GM21529 (cell line): ENCODE results near the gene PHLDB1.
A peak's percentile ranks its signal among the peaks of the same experiment; 100 is the strongest.
"Not testable (repeated sequence)": the region's sequence is repeated elsewhere in the genome, so short reads cannot be mapped to it uniquely, and the experiment has no call there.

Source experiments
- ATAC-seq: cut with Tn5 transposase; IDR thresholded peaks from one replicate; pipeline ENCODE4 v1.9.1; 2021; ENCODE audit not compliant: unreplicated experiment

Gene PHLDB1

GRCh38 chr11:118657709-118658428 lies 50.5 kb downstream of the PHLDB1 start:
- no peak for ATAC-seq

- no peak for ATAC-seq
Measured at GRCh38 chr11:118658429-118659313, 51.3 kb downstream of the PHLDB1 start.

DNA sequence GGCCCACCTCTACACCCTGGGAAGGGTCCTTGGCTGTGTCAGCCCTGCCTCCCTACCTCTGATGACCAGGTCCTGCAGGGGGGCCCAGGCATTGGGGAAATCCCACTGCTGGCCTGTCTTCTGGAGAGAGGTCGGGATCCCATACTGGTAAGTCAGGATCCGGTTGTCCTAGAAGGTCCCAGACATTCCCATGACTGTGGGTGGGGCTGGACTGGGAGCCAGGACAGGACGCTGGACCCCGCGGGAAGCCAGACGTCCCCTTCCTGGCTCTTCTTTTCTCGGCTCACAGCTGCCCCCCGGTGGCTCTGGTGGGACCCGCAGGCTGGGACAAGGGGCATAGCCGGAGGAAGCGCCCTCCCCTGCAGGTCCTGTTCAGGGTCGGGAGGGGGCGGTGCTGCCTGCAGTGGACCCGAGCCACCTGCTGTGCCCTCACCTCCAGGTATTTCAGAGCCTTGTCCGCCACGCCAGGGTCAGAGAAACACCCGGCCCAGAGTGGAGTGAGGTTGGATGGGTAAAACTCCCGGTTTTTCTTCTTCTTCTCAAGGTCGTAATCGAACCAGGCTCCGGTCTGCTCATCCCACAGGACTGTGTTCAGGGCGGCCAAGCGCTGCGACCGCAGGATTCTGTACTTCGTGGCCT lies 52.0 kb downstream of the PHLDB1 start:
- peak; percentile 87 for ATAC-seq

DNA sequence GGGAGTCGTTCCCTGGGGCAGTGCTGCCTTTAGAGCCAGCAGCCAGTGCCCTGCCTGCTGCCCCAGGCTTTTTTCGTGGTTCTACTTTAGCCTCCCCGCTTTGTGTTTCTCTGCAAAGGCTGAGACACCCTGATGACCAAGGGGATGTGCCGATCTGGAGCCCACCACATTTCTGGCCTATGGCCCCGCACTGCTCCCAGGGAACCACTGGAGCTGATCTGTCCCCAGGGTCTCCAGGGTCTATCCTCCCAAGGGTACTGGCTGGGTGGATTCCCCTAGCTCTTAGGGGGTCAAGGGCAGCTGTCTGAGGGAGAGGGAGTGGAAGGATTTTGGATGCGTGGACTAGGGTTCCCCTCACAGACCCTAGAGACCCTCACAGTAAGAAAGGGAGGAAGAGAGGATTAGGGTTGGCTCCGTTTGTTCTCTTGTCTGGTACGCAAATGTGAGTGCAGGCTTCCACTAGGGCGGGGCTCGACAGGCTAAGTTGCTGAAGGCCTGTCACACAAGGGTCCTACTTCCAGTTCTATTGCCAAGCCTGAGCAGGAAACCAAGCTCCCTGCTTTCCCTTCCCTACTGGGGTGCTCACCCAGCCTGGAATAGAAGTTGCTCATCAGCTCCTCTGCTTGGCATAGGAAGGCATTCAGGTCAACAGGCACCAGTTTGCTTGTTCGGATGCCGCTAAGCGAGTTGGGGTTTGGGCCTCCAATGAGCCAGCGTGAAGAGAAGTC lies 52.7 kb downstream of the PHLDB1 start:
- ATAC-seq: no peak

DNA sequence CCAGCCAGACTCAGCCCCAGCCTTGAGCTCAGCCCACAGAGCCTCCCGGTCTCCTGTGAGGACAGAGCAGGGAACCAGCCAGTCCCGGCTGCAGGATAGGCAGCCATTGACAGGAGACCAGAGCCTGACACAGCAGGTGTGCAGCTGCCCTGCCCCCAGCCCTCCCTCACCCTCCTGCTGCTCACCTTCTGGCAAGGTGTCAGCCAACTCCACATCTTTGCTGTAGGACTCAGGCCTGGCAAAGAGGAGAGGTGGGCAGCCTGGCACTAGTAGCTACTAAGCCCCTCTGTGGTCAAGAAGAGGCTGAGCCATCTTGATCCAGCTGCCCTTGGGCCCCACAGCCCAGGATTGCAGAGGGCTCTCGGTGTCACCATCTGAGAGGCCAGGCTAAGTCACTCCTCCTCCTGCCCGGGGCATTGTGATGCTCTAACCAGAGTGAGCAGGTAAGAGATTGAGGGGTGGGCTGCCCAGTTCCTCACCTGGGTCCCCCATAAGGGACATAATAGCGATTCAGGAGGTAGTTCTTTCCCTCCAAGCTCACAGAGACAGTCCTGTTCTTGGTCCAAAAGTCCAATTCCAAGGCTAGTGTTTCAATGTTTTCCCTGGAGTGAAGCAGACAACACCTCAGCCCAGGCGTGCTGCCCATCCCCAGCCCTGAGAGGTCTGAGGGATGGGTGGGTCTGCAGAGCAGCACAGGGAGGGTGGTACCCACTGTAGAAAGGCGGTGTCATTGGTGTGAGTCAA lies 53.4 kb downstream of the PHLDB1 start:
- ATAC-seq: no peak

DNA sequence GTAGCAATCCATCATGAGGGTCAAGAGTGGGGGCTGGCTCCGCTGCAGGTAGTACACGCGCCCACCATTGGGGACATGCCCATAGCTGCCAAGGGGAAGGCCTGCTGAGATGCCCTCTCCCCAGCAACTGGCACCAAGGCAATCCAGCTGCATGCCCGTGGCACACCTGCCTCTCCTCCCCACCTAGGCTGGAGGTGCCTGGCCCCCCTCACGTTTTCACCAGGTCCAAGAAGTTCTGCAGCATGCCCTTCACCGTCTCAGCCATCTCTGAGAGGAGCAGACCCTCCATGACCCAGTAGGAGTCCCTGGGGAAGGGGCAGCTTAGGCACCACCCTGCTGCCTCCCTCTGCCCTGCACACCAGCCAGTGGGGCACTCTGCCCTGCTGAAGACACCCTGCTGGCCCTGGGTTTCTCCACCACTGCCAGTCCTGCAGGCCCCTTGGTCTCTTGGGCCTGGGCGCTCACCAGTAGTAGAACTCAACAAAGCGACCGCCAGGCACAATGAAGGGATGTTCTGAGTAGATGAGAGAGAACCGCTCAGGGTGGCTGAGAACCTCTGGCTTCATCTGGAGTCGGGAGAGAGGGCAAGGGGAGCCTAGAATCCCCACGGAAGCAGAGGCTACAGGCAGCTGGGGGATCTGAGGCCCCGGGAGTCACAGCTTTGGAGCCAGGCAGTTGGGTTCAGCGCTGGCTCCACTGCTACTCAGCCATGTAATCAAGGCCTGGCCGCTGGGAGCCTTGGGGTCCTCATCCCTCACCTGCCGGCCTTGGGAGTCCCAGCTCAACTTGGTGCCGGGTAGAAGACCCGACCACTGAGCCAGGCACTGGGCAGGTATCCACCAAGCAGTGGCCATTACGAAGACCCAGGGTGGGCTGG lies 54.2 kb downstream of the PHLDB1 start:
- ATAC-seq: no peak

DNA sequence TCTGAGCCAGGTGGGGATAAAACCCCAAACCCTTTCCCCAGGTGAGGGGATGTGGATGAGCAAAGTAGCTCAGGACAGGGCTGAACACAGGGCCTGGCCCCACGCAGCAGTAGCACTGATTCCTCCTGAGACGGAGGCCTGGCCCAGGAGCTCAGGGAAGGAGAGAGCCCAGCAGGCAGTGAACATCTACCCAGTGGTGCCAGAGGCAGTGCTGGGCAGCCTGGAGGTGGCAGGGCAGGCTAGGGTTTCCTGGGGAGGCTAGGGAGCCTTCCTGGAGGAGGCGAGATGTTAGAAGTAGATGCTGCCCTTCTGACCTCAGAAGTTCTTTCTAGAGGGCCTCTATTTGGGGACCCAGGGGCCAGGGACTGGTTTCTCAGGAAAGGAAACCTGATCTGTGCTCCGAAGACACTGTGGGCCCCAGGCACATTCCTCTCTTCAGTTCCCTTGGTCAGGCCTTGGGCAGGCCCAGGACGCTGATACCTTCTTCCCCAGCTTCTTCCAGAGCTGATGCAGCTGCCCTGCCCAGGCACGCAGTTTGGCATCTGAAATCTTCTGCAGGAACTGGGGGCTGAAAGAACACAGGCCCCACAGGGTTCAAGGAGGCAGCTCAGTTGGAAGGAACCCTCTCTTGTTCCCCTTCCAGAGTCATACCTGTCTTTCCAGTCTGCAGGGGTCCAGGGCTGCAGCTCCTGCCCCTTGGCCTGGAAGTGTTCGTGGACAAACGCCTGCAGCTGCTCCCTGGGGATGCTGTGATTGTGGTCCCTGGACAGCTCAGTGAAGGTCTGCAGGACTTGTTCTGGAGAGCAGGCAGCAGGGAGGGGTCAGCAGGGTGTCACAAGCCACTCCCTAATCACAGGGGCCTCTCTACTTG lies 55.2 kb downstream of the PHLDB1 start:
- no peak for ATAC-seq

DNA sequence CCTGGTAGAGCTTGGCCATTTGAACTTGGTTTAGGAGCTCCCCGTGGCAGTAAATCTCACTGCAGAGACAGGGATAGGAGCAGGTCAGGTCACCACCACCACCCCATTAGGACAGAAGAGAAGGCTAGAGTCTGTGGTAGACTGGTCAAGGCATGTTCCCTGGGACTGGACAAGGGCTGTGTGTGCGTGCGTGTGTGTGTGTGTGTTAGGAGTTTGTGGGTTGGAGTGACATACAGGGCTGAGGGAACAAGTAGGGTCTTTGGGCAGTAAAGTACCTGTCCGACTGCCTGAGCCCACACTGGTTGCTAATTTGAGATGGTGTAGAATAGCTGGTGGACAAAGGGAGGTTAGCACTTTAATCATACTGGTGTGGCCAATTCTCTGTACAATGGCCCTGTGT lies 56.0 kb downstream of the PHLDB1 start:
- no peak for ATAC-seq

GRCh38 chr11:118663902-118664301 lies 56.5 kb downstream of the PHLDB1 start:
- no peak for ATAC-seq

- no peak for ATAC-seq
Measured at GRCh38 chr11:118666371-118666770, 59.0 kb downstream of the PHLDB1 start.

- ATAC-seq: no peak
Measured at GRCh38 chr11:118670063-118670462, 62.6 kb downstream of the PHLDB1 start.

GRCh38 chr11:118671254-118671653 lies 63.8 kb downstream of the PHLDB1 start:
- no peak for ATAC-seq

GRCh38 chr11:118672846-118673245 lies 65.4 kb downstream of the PHLDB1 start:
- no peak for ATAC-seq

DNA sequence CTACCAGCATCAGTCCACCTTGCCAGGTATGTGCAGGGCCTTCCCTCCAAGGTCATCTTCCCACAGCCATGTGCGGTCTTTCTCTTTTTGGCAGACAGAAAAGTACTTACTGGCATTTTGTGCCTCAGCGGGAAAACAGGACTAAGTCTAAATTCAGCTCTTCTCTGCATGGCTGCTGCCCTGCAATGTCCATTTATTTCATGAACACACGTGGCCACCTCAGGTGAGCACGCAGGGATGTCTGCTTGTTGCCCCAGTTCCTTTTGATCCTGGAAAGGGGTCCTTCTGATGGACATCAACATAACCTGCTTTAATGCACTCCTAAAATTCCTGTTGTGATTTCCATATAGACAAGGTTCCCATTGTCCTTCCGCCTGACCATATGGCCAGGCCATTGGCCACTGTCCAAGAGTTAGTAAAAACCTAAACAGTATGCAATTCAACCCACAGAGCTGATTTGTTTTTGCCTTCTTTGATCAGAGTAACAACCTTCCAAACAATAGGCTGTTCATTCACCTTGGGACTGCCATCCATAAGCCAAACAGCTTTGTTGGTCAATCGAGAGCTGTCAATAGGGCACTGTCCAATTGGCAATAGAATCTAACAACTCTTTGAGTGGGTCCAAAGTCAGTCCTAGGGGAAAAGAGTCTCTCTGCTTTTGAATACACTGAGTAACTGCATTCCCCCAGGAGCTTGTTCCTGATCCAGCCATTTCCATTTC lies 66.1 kb downstream of the PHLDB1 start:
- ATAC-seq: no peak

DNA sequence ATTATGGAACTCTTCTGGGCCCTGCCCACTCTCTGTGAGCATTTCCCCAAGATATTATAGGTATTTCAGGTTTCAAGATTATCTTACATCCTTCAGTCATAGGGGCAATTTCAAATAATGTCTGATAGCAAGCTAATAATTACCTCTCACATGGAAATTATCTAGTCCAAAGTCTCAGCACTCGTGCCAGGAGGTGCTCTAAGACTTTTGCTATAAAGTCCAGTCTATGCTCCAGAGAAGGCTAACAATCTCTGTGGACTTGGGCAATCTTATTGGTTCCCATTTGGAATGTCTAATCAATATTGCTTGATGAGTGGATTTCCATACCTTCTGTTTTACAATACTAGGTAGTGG lies 66.6 kb downstream of the PHLDB1 start:
- ATAC-seq: no peak

DNA sequence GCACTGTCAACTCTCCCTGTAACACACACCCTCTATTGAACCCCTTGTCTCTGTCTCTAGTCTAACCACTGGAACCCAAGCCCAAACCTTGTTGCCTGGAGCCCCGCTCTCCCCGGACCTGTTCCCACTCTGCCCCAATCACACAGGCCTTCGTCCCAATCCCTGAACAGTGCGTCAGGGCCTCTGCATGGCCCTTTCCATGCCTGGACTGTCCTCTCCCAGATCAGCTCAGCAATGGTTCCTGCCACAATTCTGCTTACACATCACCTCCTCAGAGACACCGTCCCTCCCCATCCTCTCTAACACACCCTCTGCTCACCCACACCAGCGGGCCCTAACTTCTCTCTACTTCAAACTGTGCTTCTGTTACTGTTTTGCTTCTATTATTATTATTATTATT lies 70.6 kb downstream of the PHLDB1 start:
- no peak for ATAC-seq

DNA sequence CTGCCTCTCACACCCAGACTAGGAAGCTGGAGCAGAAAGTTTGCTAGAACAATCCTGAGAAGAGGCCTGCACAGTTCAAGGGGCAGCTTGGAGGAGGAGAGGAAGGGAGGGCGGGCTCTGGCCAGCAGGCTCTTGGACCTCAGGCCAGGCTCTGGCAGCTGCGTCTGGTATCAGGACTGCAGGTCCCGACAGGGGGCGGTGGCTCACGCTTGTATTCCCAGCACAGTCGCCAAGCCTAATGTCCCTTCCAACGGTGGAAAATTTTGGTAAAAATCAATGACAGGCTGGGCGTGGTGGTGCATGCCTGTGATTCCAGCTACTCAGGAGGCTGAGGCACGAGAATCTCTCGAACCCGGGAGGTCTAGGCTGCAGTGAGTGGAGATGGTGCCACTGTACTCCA lies 71.5 kb downstream of the PHLDB1 start:
- ATAC-seq: not testable (repeated sequence)

- no peak for ATAC-seq
Measured at GRCh38 chr11:118679483-118679882, 72.1 kb downstream of the PHLDB1 start, which contains the start of gene TREH. Gene TREH (minus strand): TSS chr11:118679650. CDS start chr11:118679627, 23 bp downstream.
